ENCODE data around the gene KRT34.

KRT34 gene

GRCh38 chr17:41415833-41416335 lies 33.8 kb upstream of the KRT34 start:
- TF ChIP-seq, protein P1, sequence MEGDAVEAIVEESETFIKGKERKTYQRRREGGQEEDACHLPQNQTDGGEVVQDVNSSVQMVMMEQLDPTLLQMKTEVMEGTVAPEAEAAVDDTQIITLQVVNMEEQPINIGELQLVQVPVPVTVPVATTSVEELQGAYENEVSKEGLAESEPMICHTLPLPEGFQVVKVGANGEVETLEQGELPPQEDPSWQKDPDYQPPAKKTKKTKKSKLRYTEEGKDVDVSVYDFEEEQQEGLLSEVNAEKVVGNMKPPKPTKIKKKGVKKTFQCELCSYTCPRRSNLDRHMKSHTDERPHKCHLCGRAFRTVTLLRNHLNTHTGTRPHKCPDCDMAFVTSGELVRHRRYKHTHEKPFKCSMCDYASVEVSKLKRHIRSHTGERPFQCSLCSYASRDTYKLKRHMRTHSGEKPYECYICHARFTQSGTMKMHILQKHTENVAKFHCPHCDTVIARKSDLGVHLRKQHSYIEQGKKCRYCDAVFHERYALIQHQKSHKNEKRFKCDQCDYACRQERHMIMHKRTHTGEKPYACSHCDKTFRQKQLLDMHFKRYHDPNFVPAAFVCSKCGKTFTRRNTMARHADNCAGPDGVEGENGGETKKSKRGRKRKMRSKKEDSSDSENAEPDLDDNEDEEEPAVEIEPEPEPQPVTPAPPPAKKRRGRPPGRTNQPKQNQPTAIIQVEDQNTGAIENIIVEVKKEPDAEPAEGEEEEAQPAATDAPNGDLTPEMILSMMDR (IDR thresholded peaks at IDR 0.05; ENCODE audit: control insufficient read depth, insufficient read depth, low read depth, low read length, missing control alignments), result no peak
- DNase-seq (ENCODE audit: low read depth), result no peak
- no peak overlapping the region for H3K4me3 ChIP-seq (ENCODE audit: control insufficient read depth, low read depth, low read length)

- no peak overlapping the region for H3K4me3 ChIP-seq (ENCODE audit: control insufficient read depth, low read depth, low read length)
- TF ChIP-seq, protein P1 (IDR thresholded peaks at IDR 0.05; ENCODE audit: control insufficient read depth, insufficient read depth, low read depth, low read length, missing control alignments), result no peak
- DNase-seq (ENCODE audit: low read depth), result no peak
These were observed 33.3 kb upstream of the KRT34 start for GRCh38 chr17:41415411-41415810.

- no peak for DNase-seq (ENCODE audit: low read depth)
- TF ChIP-seq, protein P1 (IDR thresholded peaks at IDR 0.05; ENCODE audit: control insufficient read depth, insufficient read depth, low read depth, low read length, missing control alignments), result no peak
- no peak overlapping the region for H3K4me3 ChIP-seq (ENCODE audit: control insufficient read depth, low read depth, low read length)
These were observed 31.9 kb upstream of the KRT34 start for GRCh38 chr17:41413982-41414381.

- TF ChIP-seq, protein P1 (IDR thresholded peaks at IDR 0.05; ENCODE audit: control insufficient read depth, insufficient read depth, low read depth, low read length, missing control alignments), result no peak
- H3K4me3 ChIP-seq (ENCODE audit: control insufficient read depth, low read depth, low read length), result no peak overlapping the region
- DNase-seq (ENCODE audit: low read depth), result no peak
These were observed 31.3 kb upstream of the KRT34 start for GRCh38 chr17:41413353-41413957.

GRCh38 chr17:41411072-41411840 lies 29.1 kb upstream of the KRT34 start:
- DNase-seq (ENCODE audit: low read depth), result no peak
- TF ChIP-seq, protein P1 (IDR thresholded peaks at IDR 0.05; ENCODE audit: control insufficient read depth, insufficient read depth, low read depth, low read length, missing control alignments), result no peak
- no peak overlapping the region for H3K4me3 ChIP-seq (ENCODE audit: control insufficient read depth, low read depth, low read length)

DNA sequence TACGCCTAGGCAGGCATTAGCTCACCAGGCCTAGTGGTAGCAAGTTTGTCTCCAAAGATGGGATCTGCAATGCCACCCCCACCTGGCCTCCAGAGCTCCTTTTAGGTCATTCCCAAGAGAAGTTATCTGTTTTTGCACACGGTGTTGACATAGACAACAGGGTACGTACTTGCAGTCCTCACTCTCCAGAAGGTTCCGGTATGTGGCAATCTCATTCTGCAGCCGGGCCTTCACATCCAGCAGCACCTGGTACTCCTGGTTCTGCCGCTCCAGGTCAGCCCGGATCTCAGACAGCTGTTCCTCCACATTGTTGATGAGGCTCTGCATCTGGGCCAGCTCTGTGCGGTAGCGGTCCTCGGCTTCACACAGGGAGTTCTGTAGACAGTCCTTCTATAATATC lies 25.1 kb upstream of the KRT34 start:
- TF ChIP-seq, protein P1 (IDR thresholded peaks at IDR 0.05; ENCODE audit: control insufficient read depth, insufficient read depth, low read depth, low read length, missing control alignments), result no peak
- no peak overlapping the region for H3K4me3 ChIP-seq (ENCODE audit: control insufficient read depth, low read depth, low read length)
- no peak for DNase-seq (ENCODE audit: low read depth)

Data from AG09309 (cell line).